ENCODE results near the gene GATAD2A.

DNA sequence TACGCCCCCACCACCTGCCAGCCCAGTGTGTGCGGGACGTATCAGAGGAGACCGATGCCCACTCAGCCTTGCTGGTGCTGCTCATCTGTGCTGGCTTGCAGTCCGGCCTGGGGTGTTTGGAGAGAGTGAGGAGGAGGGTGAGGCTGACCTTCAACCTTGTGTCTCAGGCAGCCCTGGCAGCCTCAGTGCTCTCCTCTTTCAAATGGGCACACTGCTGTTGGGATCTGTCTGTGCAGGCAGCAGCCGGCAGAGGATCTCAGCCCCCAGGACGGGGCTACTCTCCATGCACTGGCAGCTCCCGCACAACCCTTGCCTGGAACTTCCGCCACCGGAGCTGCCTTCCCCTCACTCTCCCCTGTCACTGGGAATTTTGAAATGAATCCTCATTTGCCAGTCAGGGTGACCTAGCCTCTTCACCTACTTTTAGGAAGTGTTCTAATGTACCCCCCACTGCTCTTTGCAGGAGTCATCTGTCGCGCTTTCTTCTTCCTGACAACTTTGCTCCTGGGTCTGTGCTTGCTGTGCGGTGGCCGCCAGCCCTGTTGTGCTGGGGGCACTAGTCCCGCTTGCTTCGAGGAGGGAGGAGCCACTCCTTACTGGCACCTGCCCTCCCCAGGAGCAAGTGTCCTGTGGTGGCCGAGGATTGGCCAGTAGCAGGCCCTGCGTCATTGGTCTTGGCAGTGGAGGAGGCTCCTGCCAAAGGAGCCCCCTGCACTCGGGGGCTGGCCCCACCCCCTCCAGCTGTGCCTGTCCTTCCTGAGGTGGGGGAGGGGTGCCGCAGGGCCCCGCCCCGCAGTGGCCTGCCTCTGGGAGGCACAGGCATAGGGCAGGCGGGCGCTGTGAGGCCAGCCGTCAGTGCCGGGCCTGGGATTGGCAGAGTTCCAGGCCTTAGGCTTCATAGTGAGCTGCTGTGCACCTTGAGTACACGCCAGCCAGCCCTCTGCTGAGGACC, 56.5 kb downstream of the GATAD2A start:
- TF ChIP-seq CTCF (IDR thresholded peaks at IDR 0.05; ENCODE audit: low read depth, low read length, missing input control) (no peak), HNF4G (IDR thresholded peaks at IDR 0.05) (no peak), RAD21 (IDR thresholded peaks at IDR 0.05) (no peak), SP1 (IDR thresholded peaks at IDR 0.05) (no peak), TAF1 (conservative IDR thresholded peaks at IDR 0.05) (no peak), REST (IDR thresholded peaks at IDR 0.05) (no peak), YY1 (IDR thresholded peaks at IDR 0.05) (no peak)
- TF ChIP-seq, protein P1, sequence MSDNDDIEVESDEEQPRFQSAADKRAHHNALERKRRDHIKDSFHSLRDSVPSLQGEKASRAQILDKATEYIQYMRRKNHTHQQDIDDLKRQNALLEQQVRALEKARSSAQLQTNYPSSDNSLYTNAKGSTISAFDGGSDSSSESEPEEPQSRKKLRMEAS (IDR thresholded peaks at IDR 0.05), result no peak
